GM13976 (cell line): ENCODE results near the gene UNC13C.

Experiments used
- DNase-seq: peaks from one replicate; pipeline ENCODE4 v3.0.0; 2012; ENCODE audit warnings: low spot score
- in situ Hi-C: fragments of 300-500 bp; cut with MboI; formaldehyde crosslinking; loops from one replicate; pipeline ENCODE4 v1.12.0; 2022; ENCODE audit warnings: low sequenced_read_pairs, mixed read lengths, inconsistent platforms; ENCODE audit not compliant: unreplicated experiment
- TF ChIP-seq, protein P1 (sequence below): IDR thresholded peaks from 2 replicates; pipeline ENCODE4 v1.5.1; 2012; ENCODE audit warnings: borderline replicate concordance, mild to moderate bottlenecking; ENCODE audit not compliant: insufficient read depth; ENCODE audit errors: extremely low read depth, missing control alignments, control extremely low read depth

UNC13C gene

DNA sequence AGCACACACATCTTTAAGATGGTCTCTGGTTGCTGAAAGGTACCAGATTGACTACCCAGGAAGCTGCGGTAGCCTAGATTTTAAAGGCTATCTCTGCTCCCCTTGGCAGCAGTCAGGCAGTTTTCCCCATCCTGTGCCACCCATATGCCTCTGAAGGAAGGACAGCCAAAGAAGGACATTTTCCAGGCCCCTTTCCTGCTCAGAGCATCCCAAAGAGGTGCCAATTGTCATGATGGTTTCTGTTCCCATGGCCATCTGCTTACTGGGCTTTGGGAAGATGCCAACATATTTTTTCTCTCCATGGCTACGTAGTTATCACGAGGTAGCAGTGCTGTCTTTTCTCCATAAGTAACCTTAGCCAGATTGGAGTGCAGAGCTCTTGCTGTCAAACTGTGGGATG is 39.7 kb downstream of the UNC13C start:
- TF ChIP-seq, protein P1, sequence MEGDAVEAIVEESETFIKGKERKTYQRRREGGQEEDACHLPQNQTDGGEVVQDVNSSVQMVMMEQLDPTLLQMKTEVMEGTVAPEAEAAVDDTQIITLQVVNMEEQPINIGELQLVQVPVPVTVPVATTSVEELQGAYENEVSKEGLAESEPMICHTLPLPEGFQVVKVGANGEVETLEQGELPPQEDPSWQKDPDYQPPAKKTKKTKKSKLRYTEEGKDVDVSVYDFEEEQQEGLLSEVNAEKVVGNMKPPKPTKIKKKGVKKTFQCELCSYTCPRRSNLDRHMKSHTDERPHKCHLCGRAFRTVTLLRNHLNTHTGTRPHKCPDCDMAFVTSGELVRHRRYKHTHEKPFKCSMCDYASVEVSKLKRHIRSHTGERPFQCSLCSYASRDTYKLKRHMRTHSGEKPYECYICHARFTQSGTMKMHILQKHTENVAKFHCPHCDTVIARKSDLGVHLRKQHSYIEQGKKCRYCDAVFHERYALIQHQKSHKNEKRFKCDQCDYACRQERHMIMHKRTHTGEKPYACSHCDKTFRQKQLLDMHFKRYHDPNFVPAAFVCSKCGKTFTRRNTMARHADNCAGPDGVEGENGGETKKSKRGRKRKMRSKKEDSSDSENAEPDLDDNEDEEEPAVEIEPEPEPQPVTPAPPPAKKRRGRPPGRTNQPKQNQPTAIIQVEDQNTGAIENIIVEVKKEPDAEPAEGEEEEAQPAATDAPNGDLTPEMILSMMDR, result no peak
- in situ Hi-C loops, result no loop called here
- DNase-seq, result no peak

DNA sequence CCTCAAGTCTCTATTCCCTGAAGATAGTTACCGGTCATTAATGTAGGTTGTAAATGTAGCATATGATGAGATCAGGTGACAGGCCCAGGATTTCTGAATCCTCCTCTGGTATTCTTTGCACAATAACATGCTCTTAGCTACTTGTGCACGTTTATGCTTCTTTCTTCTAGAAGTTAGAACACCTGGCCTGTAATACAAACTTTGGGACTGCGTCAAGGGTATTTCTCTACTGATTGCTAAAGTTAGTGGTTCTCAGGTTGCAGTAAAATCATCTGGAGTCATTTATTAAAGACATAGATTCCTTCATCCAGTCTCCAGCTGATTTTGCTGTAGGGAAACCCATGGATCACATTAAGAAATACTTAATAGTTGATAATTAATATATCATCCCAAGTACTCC is 48.0 kb downstream of the UNC13C start:
- TF ChIP-seq, protein P1, result no peak
- in situ Hi-C loops, result no loop called here
- DNase-seq, result no peak

DNA sequence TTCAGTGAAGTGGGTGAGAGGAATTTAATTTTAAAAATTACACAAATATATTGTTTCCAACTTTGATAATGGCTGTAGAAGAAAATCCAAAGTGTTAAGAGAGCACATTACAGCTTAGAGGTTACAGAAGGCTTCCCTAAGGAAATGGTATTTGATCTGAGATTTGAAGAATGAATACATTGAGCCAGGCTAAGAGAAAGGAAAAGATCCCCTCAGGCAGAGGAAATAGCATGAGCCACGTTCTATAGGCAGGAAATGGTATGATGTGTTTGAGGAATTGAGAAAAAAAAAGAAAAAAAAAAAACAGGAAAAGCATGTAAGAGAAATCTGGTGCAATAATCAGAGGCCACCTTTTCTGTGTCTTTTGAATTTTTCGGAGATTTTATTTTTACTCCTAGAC is 48.6 kb downstream of the UNC13C start:
- in situ Hi-C loops, result no loop called here
- no peak for DNase-seq
- TF ChIP-seq, protein P1, result no peak

DNA sequence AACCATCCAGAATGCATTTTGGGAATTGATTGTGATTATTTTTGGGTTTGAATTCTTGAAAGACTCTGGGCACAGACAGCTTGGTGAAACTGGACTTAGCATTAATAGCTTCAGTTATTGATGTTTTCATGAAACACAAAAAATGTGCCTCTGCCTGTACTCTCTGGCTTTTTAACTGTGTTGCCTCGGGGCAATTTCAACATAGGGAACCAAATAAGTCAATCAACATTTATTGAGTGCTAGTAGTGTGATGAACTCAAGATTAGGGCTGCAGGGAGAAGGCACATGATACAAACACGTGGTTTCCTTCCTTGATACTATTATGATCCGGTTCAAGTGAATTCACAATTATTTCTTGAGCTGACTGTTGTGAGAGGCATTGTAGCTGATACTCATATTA is 50.8 kb downstream of the UNC13C start:
- TF ChIP-seq, protein P1, result no peak
- in situ Hi-C loops, result no loop called here
- no peak for DNase-seq

DNA sequence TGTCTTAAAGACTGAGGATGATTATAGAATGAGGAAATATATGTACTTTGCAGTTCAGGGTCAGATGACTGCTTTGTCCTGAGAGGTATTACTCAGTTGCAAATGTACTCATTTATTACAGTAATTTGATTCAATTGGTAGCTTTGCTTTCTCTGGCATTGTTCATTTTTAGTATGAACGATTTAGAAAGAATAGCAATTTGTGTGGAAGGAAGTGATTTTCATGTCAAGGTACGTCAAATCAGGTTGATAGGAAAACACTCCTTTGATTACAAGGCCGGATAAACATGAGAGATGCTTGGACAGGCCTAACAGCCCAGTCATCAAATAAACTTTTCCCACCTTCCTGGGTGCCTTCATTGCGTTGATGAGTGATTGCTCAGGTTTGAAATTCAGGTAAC is 53.8 kb downstream of the UNC13C start:
- no peak for DNase-seq
- TF ChIP-seq, protein P1, result no peak
- in situ Hi-C loops, result no loop called here

DNA sequence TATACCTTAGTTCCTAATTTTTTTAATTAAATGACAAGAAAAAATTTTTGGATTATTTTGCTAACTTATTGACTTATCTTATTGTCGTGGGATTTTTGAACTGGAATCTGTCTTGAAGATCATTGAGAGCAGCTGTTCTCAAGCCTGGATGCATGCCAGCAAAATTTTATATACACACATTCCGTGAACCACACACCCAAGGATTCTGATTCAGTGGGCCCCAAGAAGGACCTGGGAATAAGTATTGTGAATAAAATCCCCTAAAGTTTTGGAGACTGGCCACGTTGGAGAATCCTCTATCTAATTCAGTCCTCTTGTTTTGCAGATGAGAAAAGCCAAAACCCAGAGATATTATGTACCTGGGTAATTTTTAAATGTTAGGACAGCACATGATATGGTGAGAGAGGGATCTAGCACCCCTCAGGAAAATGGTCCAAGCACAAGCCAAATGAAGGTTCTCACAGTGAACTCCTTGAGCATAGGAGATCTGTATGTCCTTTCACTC is 55.2 kb downstream of the UNC13C start:
- in situ Hi-C loops, result no loop called here
- TF ChIP-seq, protein P1, result no peak
- no peak for DNase-seq

DNA sequence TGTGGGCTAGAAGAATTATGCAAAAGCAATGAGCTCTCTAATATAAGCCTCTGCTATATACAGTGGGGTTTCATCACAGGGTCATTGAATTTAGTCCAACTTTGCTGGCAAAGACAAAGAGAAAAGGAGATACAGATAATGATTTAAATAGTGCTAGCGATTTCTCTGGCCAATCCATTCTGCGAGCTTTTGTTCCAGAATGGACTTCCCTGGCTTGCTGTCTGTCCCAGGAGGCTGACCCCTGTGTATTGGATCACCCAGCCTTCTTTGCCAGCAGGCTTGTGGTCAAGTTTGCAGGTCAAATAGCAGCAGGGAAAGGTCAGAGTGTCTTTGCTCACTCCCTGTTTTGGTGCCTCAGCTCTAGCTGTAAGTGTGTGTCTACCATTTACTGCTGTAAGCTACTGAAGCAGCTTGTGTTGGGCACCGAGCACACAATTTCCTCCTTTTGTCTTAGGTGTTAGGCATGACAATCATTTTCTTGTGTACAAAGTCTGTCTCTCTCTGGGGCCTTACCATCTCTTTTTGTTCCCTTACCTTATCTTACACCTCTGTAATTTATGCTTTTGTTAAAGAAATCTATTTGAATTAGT is 55.7 kb downstream of the UNC13C start:
- in situ Hi-C loops, result no loop called here
- TF ChIP-seq, protein P1, result no peak
- no peak for DNase-seq
